PC-9 (cell line): ENCODE measurements around the gene FBXO41.

Source experiments
- EZH2 ChIP-seq: fragments of 200-600 bp; sonication (generic); IDR thresholded peaks from 2 replicates; pipeline ENCODE4 v1.8.0; 2017; ENCODE audit warnings: antibody characterized with exemption, low read depth
- TF ChIP-seq, protein P1 (sequence below): fragments of 200-600 bp; sonication (generic); conservative IDR thresholded peaks from 2 replicates; pipeline ENCODE4 v1.6.1; 2017; ENCODE audit warnings: mixed run types, antibody characterized with exemption, mild to moderate bottlenecking, moderate library complexity

DNA sequence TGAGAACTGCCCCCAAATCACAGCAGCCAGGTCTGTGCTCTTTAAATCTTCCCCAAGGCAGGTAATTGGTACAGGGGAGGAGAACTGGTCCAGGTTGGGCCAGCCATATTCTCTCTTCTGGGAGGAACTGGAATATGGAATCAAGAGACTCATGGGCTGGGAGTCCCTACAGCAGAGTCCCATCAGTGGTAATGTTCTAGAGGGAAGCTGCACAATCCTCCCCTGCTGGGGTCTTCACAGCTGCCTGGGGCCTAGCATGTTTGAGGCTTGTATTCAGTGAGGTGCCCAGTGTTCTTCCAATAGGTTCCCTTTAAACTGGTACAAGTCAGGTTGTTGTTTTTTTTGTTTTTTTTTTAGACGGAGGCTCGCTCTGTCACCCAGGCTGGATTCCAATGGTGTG lies 30.2 kb upstream of the FBXO41 start:
- TF ChIP-seq, protein P1, sequence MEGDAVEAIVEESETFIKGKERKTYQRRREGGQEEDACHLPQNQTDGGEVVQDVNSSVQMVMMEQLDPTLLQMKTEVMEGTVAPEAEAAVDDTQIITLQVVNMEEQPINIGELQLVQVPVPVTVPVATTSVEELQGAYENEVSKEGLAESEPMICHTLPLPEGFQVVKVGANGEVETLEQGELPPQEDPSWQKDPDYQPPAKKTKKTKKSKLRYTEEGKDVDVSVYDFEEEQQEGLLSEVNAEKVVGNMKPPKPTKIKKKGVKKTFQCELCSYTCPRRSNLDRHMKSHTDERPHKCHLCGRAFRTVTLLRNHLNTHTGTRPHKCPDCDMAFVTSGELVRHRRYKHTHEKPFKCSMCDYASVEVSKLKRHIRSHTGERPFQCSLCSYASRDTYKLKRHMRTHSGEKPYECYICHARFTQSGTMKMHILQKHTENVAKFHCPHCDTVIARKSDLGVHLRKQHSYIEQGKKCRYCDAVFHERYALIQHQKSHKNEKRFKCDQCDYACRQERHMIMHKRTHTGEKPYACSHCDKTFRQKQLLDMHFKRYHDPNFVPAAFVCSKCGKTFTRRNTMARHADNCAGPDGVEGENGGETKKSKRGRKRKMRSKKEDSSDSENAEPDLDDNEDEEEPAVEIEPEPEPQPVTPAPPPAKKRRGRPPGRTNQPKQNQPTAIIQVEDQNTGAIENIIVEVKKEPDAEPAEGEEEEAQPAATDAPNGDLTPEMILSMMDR, result no peak
- TF ChIP-seq EZH2, result no peak
